Fibroblast of the conjunctiva (primary cell): ENCODE results near the gene HIGD1C.
"Not testable (repeated sequence)": the region's sequence is repeated elsewhere in the genome, so short reads cannot be mapped to it uniquely, and the experiment has no call there.

Experiments used
- DNase-seq: peaks from one replicate; pipeline ENCODE4 v3.0.0-alpha.2; 2010; ENCODE audit warnings: low read depth

The HIGD1C gene

DNA sequence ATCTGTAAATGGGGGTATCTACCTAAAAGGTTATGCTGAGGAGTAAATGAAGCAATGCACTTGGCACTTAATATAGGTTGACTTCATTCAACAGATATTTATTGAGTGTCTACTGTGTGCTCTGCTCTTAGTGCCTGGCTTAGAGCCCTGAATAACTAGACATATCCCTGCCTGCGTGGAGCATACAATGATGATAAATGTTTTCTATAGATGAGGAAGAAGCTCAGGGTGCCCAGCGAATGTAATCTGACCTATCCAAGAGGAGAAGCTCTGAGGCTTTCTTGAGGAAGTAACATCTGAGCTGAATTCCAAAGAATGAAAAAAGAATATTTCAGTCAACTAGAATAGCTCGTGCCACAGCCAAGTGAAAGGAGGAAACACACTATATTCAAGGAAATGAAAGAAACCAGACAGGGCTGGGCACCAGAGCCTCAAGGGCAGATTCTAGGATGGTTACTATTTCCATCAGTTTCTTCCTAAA is 17.9 kb upstream of the HIGD1C start:
- DNase-seq = no peak

DNA sequence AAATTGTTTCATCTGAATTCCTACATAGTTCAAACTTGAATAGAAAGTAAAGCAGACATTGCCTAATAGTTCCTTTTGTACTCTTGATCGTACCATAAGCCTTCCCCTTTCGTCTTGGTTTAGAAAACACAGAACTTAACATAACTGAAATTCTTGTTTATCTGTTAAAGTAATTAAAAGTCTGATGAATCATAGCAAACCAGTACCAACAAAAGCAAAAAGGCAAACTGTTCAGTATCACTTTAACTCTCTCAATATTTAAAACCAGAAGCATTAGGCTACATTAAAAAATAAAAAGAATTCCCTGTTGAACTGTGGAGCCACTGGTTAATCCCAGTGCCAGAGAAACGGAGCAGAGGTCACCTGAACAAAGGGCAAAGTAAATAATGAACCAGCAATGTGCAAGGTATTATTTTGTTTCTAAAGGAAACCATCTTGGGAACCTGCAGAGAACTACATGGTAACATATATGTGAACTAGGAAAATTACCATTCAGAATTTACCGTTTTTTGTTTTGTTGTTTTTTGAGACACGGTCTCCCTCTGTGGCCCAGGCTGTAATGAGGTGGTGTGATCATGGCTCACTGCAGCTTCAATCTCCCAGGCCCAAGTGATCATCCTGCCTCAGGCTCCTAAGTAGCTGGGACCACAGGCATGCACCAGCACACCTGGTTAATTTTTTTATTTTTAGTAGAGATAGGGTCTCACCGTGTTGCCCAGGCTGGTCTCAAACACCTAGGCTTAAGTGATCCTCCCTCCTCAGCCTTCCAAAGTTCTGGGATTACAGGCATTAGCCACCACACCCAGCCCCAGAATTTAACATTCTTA is 17.1 kb upstream of the HIGD1C start:
- no peak for DNase-seq

DNA sequence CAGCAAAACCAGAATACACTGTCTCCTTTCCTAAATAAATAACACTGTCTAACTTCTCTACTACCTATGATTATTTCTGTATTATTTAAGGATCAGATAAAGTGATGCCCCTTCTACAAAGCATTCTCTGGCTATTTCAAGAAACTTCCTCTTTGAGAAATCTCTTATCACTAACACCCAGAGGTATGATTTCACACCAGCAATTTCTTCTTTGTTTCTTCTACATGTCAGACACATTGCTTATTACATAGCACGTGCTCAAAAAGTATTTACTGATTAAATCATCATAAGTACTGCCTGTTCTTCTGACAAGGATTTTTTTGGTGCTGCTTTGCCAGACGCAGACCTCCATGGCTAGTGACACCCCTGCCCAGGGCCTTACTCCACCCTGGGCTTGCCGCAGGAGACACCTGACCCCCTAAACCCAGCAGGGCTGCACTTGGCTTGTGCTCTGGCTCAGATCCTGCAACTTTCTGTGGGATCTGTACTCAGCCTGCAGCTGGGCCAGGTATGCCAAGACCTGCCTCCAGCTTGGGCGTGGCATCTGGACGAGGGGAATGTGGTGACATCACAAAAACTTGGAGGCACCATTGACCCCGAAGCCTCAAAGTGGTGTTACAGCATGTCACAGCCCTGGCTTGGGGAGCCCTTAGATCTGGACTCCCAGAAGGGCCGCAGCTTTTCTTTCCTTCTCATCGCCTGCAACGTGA is 15.4 kb upstream of the HIGD1C start:
- no peak for DNase-seq

DNA sequence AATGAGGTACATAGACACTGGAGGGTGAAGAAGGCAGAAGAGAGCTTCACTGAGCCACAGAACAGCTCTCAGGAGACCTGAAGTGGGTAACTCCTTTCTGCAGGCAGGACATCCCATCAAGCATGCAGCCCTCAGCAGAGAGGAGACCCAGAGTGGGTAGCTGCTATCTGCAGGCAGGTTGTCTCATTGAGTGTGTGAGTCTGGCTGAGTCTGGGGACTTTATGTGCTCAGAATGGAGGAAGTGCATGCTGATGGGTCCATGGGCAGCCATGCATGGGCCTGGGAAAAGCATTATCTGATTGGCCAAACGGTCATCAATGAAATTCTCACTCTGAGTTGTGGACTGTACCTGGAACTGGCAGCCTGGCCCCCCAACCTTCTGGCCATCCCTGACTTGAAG is 14.7 kb upstream of the HIGD1C start:
- DNase-seq = no peak

DNA sequence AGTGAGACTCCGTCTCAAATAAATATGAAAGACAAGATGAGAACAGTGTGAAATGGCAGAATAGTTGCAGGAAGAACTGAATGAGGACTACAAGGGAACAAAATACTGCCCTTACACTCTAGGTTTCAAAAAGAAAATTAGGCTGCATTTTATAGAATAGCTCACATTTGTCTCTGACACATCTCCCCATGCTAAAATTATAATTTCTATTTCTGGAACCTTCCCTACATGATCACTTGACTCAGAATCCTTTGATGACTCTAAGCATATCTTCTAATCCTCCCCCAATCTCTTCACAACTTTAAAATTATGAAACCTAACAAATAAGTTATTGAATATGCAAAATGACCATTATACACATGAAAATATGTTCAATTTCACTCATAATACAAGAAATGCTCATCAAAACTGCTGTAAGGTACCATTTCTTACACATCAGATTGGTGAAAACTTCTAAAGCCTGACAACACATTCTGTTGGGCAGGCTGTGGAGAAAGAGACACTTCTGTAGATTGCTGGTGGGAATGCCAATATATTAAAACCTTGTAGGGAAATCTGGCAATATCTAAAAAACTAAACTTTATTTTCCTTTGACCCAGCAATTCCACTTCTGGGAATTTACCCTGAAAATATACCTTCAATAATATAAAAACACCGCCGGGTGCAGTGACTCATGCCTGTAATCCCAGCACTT is 4.3 kb upstream of the HIGD1C start:
- no peak for DNase-seq

DNA sequence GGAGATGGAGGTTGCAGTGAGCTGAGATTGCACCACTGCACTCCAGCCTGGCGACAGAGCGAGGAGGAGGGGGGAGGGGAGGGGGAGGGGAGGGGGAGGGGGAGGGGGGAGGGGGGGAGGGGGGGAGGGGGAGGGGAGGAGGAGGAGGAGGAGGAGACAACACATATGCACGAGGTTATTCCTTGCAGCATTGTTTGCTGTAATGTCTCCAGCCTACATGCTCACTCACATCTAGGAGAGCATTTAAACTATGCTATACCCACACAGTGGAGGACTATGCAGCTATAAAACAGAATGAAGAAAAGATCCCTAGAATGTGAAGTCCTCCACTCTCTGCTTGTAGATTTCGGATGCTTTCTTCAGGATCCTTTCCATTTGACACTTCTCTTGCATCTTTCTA is 3.5 kb upstream of the HIGD1C start:
- DNase-seq = no peak

DNA sequence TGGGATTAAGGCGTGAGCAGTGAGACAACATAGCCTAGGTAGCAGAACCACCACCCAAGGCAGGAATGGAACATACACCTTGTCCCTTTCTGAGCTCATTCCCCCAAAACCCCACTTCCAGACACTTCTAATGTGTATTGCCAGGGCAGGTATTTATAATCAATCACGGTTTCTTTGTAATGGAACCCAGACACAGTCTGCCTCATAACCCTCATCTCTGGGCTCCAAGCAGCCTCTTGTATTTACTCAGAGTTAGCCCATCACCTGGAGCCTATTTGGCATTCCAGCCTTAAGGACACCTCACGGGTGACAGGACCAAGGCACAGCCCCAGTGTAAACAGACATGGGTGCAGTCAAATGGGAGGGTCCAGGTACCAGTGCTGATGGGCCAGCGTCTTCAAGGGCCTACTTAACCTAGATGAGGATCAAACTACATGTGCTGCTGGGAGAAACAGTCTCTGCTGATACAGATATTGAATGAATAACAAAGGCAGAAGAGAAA is 2.5 kb upstream of the HIGD1C start:
- no peak for DNase-seq

DNA sequence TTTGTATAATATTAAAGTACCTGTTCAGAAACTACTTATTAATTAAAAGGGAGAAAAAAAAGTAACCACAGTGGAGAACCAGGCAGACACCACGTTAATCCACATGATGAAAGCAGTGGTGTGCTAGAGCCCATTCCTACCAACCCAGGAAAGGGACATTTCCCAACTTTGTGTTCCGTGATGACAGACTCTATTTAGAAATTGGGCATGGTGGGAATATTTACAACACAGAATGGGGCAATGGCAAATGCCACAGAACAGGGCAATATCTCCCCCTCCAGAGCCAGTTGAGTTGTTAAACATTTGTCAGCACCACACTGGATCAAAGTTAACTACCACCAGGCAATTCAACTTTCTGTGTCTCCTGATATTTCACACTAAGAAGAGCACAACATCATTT is 1.2 kb upstream of the HIGD1C start:
- no peak for DNase-seq

DNA sequence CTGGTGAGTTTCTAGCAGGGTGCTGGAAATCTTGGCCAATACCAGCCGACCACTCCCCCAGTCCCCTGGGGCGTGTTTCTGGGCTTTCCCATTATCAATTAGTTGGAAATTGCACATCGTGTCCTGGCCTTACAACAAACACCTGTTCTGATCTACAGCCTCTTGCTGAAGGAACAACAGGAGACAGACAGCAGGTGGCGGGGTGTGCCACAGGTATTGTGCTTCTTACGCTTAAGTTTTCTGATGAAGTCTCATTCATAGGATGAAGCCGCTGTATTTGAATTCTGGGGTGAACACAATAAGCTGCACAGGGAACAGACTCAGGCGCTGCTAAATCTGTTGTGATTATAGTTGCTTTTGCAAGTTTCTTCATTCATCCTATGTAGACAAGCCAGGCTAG is 703 bp downstream of the HIGD1C start:
- no peak for DNase-seq

DNA sequence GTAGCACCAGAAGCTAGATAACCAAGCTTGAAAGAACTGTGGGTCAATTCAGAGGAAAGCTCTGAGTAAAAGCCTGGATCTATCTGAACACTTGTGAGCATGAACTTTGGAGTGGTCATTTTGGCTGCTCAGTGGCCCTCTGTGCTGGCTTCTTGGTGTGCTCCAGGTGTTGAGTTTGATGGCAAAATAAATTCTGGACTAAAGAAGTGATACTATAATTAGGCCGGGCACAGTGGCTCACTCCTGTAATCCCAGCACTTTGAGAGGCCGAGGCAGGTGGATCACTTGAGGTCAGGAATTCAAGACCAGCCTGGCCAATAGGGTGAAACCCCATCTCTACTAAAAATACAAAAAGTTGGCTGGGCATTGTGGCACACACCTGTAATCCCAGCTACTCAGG is 2.4 kb downstream of the HIGD1C start:
- not testable (repeated sequence) for DNase-seq

DNA sequence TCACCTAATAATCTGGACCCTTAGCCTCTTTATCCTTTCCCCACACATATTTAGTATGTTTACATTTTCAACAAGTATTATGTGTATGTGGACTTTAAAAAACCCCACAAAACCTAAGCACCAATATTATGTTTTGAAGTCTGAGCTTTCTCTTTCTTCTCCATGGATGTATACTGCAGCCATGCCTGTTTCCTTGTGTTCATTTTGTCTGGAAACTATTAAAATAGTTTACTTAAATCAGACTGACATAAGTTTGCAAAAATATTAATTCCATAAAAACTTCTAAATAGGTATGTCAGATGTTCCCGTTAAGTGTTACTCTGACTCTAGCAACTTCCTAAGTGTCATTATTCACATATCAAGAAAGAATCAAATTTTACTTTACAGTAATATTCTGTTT is 2.9 kb downstream of the HIGD1C start:
- DNase-seq = no peak

DNA sequence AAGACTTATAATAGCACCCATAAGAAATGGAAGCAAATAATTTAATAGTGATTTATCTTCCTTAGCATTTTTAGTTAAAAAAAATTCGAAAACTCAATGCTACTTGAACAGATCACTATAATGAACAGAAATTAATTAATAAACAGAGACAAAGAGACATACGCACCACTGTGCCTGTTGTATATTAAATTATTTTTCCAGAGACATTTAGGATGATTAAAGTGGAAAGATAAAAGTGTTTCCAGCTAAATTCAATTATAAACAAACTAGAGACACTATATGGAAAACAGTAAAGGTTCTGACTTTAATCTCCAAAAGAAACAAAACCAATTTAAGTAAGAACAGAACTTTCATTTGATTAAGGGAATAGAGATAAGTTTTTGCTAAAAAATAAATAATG is 3.4 kb downstream of the HIGD1C start:
- DNase-seq = no peak

DNA sequence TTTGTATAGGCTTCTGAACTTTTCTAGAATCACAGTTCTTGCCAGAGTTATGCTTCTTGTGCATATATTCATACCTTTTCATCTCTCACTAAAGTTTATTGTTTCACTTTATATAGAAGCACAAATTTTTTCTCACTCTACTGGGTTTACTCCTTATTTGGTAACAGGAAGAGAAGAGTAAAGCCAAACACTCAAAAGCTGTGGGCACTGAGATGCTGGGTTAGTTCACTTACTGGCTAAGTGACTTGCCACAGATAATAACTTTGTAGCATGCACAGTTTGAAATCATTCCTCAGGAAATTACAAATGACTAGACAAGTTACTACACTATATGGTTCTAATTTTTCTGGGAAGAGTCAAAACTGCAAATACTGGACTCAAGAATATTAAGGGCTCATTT is 7.8 kb downstream of the HIGD1C start:
- no peak for DNase-seq

DNA sequence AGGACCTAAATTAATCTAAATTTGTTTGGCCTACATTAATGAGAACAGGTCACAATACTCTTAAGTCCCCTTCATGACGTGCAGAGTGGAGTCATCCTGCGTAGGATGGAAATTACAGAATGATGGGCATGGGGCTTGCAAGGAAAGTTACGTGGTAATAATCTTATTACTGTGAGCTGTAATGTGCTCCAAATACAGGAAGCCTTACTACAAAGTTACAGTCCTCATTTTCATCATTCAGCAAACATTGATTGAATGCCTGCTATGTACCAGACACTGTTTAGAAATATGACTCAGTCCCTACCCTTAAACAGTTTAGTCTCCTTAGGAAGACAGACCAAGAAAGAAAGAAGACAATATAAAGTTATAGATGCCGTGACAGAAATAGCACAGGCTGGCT is 9.4 kb downstream of the HIGD1C start:
- no peak for DNase-seq

DNA sequence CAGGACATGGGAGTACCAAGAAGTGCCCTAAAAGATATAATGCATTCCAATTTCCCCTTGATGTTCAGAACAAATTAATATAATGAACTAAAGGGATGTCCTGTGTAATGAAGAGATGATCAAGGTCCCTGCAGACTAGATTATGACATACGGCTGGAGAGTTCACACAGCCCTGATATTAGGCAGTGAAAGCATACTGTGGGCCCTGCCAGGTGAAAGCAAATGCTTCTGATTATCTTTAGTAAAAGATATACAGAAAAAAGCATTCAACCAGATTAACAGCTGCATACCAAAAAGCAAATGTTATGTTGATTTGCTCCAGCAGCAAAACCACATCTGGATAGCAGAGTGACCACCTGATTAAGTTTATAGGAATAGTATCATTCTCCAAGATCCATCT is 12.1 kb downstream of the HIGD1C start:
- no peak for DNase-seq

DNA sequence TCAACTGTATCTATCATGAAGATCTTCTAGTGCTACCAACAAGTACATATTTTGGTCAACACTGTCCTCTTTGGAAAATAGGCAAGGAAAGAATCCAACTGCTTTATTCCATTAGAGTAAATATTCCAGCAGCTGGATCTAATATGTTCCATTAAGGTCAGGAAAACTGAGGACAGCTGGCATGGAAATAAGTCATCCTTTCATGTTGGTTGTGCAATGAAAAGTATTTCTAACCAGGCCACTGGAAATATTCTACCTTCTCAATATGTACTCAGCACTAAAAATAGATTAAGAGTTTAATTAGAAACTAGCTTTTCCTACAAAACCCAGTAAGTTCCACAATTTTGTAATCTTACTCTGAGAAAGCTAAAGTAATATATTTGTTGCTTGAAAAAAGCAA is 19.6 kb downstream of the HIGD1C start:
- DNase-seq = no peak

DNA sequence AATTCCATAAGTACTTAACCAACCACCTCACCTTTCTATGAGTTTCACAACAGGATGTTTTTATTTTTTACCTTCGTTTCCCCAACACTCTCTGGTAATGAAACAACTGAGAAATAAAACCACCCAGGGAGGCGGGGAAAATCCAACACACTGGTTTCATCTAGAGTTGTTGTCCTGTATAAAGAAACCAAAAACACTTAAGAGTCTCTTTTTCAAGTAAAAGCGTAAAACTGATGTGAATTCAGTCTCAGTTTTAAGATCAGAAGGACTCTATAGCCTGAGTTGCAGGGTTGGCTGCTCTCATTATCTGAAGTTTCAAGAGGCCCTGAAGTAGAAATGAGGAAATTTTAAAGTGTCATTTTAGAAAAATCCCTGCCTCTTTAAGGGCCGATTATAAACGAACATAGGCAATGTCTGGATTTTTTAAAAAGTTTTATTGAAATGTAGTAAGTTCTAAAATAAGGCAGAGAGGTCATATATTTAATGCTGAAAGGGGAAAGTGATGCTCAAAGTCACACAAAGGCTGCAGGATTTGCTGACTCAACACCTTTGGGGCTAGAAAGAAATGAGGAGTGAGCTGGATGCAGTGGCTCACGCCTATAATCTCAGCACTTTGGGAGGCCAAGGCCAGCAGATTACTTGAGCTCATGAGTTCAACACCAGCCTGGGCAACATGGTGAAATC is 27.2 kb downstream of the HIGD1C start:
- no peak for DNase-seq

DNA sequence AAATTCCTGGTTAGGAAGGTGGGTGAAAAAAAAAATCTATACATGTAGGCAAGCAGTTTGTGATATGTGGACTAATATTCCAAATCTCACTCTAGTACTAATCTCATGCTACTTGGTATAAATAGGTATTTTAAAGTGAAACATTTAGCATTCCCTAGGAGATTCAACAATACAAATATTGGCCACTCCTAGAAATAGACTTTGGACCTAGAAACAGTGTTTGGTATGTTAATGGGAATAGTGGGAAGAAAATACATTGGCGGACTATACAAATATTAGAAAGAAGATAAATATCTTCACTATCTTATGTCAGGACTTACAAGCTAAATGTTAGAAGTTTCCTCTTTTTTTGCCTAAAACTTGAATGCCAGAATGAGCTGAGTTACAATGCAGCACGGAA is 28.2 kb downstream of the HIGD1C start:
- DNase-seq = no peak

DNA sequence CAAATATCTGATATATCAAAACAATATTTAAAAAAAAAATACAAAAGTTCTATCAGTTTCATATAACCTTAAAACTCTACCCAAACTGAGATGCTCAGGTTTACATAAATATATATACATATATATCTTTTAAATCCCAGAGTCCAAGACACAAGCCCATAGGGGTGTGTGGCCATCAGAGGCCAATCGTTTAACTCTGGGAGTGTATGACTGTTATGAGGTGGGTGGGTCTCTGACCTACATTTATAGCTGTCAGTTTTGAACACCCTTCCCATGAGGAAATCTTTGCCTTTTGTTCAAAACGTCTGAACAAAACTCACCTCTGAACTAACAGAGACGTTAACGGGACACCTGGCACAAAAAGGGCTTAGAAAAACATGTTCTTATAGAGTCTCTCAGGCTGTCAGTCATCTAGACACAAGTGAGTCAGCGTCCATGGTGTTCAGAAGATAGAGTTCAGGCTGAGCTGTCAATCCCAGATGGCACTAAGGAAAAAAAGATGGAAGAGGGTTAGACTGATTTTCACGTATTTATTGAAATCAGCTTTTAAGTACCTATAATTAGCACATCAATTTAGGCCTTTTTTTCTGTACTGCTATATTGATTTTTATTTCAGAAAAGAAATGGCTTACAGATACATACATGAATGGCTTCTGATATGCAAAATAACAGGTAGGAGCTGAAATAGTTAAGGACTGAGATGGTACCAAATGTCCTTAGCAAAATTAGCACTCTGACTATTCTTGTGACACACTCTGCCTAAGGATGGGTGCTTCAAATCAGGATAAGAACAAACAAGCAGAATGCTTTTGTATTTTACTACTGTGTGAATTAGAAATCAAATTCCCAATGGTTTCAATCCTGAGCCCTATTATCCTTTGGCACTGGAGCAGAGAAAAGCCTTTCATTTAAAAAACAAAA is 29.2 kb downstream of the HIGD1C start:
- DNase-seq = no peak

DNA sequence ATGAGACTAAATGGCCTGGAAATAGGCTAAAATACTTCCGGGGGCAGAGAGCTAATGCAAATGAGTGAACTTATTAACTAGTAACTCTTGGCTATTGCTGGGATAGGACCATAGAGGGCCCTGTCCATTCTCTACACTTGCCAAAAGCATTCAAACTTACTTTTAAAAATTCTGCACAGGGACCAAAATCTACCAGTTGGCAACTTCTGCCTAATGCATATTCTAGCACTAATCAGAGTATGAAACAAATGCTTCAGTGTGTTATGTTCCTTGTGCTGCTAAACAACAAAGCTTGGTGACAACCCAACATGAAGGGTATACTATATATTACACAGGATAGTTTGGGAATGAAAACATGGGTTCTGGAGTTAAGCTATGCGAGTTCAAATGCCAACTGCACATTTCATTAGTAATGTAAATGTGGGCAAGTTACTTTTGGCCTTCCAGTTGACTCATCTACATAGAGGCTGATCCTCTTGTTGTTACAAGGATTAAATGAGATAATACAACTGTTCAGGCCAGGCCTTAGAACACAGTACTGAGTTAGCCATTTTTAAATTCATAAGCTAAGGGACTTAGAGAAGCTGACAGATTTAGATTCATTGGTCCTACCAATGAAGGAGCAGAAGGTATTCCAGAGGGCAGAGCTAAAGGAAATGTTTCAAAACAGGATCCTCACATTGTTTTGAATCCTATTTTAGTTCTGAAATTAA is 32.4 kb downstream of the HIGD1C start:
- DNase-seq = peak; percentile 6
